ENCODE results near the gene LCP2.
"Not testable (repeated sequence)": the region's sequence is repeated elsewhere in the genome, so short reads cannot be mapped to it uniquely, and the experiment has no call there.

The LCP2 gene

DNA sequence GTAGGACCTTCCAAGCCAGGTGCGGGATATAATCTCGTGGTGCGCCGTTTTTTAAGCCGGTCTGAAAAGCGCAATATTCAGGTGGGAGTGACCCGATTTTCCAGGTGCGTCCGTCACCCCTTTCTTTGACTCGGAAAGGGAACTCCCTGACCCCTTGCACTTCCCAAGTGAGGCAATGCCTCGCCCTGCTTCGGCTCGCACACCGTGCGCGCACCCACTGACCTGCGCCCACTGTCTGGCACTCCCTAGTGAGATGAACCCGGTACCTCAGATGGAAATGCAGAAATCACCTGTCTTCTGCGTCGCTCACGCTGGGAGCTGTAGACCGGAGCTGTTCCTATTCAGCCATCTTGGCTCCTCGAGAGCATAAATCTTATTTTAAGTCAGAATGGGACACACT, 52.1 kb downstream of the LCP2 start:
- DNase-seq, result not testable (repeated sequence)

DNA sequence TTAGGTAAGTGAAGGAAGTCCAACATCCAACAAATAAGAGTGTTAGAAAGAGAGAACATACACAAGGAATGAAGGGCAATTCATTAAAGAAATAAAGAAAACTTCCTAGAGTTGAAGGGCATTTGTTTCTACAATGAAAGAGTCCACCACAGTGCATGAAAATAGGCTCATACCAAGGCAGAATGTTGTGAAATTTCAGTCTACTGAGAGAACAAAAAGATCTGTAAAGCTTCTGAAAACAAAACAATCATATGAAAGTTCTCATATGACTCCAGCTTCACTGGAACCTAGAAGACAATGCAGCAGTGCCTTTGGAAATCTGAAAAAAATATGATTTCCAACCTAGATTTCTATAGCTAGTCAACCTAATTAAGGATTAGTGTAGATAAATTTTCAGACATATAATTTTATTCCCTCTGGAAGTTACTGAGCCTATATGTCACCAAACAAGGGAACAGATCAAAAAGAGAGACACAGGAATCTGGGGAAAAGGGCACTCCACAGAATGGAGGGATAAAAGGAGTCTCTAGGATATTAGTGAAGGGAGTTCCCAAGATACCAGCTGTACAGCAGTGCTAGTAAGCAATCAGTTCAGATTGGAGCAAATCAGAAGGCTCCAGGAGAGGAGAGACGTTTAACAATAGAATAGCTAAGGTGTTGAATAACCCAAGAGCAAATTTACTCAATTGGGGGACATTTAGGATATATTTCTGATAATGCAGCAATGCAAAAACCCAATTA, 59.0 kb downstream of the LCP2 start:
- DNase-seq, result no peak

DNA sequence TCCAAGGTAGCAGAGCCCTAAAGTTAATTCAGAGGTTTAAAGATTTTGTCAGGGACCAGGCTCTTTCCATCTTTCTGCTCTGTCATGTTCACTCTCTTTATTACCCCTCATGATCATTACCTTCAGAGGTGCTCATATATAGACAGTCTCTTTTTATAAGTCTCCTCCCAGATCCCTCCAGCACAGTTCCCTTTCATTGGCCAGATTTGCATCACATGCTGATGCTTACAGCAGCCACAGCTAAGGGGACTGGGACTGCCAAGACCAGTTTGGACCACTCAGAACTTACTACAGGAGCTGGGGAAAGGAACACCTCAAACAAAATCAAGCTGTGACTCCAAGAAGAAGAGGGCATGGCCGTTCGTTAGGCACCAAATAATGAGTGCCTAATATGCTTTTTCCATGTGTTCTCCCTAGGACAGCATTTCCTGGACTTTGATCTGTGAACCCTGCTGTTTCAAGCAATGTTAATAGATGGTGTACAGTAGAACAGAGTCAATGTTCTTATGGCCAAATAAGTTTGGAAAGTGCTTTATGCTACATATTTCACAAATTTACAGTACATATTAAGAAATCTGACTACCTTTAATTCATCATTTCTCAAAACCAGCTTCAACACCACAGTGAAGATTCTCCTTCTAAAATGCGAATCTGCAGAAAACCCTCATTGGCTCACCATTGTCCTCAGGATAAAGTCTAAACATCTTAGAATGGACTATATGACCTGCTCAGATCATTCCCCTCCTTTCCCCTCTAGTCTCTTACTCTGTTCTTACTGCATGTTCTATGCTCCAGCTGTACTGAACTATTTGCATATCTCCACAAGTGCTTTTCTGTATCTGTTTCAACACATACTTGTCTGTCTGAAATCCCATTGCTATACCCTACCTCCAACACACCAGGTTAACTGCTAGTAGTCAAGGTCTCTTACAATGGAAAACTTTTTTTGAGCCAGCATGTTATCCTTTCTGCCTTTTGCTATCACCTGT, 61.4 kb downstream of the LCP2 start:
- no peak for DNase-seq

DNA sequence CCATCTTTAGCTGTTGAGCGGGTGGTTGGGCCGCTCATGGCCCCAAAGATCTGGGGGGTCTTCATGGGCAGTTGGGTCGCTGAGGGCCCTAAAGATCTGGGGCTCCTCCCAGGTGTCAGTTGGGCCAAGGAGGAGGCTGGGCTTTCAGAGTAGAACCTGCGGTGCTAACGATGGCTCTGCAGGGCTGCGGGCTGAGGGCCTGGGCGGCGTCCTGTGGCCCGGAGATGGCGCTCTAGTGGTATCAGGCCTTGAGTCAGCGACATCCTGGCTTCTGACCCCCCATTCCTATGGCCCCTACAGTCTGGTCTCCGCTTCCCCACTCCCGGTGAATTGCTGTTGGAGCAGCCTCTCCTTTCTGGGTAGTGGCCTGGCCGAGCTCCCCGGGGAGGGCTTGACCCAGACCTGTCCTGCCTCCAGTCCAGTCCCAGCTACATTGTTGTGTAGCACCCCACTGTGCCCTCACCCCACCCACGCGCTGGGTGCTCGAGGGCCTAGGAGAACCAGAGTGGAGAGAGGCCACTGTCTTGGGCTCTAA, 64.2 kb downstream of the LCP2 start:
- no peak for DNase-seq

DNA sequence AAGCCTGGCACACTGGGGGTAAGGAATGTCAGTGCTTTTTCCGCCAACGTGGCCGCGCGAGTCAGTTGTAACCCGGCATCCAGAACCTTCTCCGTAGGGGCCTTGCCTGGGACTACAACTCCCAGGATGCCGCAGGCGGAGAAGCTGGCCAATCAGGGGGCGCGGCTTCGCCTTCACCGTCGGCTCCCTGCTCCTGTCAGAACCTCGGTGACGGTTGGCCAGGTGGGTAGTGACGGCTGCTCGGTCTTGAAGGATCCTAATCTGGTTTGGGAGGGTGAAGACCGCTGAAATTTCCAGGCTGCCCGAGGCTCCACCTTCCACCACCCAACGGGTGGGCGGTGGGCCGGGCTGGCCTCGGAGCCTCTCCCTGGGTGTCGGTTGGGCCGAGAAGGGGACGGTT, 64.8 kb downstream of the LCP2 start, which contains the start of gene C5orf58:
C5orf58 (plus strand) TSS at position 200 of the 400 bp plus-strand sequence. CDS start 1,992 bp downstream, outside the sequence.
- DNase-seq, result no peak

- no peak for DNase-seq
Measured at GRCh38 chr5:170228762-170229435, 68.7 kb downstream of the LCP2 start.

- no peak for DNase-seq
Measured at GRCh38 chr5:170226661-170227060, 70.9 kb downstream of the LCP2 start.

DNA sequence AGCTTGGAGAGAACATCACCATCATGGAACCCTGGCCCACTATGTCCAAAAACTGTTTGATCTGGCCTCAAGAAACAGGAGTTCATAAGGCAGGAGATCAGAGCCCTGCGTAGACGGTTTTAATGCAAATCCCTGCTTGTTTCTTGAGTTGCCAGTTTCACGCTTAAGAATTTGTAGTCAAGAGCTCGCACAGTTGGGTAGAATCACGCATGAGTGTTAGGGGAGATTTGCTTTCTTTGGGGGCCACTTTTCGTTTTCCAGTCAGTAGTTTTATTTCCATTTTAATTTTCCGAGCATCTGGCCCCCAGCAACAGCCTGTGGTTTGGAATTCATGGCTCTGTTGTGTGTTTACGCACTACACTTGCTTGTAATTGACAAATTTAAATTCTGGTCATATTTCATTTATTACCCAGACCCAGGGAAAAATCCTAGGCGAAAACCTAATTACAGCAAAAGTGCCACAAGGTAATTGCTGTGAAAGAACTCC, 71.4 kb downstream of the LCP2 start:
- no peak for DNase-seq

DNA sequence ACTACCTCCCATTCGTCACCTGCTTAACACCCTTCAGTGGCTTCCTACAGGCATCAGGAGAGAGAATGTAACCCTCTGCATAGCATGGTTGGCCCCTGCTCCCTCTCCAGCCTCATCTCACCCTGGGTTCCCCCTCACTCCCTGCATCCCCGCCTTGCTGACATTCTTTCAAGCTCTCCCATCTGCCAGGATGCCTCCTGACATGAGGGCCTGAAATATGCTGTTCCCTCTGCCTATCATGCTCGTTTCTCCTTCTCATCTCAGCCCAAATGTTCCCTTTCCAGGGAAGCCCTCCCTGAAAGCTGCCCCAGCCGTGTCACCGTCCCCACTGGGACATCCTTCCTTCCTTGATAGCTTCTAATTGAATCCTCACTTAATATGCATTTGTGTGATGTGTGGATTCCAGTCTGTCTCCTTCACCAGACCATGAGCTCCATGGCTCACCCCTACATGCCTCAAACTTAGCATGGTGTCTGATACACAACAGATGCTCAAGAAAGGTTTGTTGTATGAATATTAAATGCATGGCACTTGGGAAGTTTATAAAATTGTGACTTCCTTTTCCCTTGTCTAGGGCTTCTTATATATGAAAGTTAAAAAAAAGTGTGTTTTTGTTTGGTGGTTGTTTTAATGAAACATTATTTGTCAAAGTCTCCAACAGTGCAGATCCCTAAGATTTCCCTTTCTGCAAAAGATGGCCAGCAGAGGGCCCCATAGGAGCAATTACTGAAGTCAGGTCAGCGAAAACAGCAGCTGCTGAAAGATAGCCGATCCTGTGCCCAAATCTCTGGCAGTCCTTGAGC, 72.0 kb downstream of the LCP2 start:
- peak; percentile 12 for DNase-seq

DNA sequence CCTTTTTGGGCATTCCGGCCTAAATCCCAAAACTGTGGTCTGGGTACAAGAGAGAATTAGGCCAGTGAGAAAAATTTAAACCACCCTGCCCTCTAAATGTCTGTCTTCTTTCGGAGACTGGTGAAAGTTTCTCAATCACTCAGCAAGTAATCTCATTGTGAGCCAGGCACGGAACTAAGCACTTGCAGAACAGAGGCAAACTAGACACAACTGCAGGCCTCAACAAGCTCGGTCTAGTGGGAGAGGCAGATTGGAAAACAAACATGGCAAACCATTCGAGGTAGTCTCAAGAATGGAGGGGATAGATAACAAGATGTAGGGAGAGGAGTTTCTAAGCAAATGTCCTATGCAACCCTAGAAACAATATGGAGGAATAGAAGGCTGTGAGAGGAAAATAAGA, 73.7 kb downstream of the LCP2 start:
- DNase-seq, result no peak

DNA sequence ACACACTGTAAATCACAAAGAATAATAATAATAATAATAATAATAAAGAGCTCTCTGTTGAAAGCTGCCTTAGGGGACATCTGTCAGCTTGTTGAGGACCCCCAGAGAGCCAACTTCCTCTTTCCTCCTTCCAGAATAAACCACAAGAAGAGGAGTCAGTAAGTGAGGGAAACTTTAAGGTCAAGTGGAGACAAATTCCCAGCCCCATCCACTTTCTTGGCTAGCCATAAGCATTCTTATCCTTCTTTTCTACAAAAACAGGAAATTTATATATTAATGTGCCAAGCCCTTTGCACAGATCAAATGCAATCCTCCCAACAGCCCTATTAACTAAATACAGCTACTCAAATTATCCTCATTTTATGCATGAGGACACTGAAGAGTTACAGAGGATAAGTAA, 74.2 kb downstream of the LCP2 start:
- no peak for DNase-seq

GRCh38 chr5:170221327-170221741, 76.2 kb downstream of the LCP2 start:
- DNase-seq, result no peak

GRCh38 chr5:170220191-170220590, 77.4 kb downstream of the LCP2 start:
- DNase-seq, result no peak

DNA sequence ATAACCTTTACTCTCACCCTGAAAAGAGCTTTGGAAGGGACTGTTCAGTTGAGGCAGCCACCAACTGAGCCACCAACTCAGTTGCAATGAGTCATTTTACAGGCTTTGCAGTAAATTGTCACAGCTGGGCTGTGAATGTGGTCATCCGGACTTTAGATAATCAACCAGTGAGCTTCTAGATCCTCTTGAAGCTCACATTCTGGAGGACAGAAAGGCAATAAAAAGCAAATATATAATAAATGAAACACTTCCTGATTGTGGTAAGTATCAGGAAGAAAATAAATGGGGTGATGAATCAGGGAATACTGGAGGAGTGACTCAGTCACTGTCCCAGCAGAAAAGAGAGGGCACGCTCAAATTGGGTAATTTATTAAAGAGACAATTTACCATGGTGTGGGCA, 78.0 kb downstream of the LCP2 start:
- no peak for DNase-seq

GRCh38 chr5:170218726-170219125, 78.9 kb downstream of the LCP2 start:
- DNase-seq, result no peak

DNA sequence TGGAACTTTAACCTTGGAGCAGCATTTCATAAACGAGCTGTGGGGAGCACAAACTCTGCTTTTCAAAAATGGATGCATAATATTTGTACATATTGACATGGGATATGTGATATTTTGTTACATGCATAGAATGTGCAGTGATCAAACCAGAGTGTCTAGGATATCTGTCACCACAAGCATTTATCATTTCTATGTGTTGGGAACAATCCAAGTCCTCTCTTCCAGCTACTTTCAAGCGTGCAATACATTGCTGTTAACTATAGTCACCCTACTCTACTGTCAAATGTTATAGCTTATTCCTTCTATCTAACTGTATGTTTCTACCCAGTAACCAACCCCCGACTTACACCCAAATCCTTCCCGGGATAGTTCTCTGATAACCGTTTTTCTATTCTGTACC, 79.7 kb downstream of the LCP2 start:
- no peak for DNase-seq

GRCh38 chr5:170216257-170216864, 81.2 kb downstream of the LCP2 start:
- peak; percentile 12 for DNase-seq

- DNase-seq, result no peak
Measured at GRCh38 chr5:170211575-170212334, 85.8 kb downstream of the LCP2 start.

DNA sequence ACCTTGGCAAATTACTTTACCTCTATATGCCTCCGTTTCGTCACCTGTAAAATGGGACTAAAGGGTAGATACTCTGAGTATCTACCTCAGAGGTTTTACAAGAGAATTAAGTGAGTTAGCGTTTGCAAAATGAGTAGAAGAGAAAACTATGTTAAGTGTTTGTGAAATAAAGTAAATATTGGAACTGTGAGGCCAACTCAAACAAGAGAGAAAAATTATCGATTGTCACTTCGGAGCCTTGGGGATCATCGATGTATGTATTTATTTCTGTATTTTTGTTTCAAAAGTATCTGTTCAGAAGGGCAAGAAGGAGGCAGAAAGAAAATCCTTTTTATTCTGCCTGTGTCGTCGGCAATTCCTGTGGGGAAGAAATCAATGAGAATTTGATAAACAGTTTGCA, 90.6 kb downstream of the LCP2 start:
- DNase-seq, result no peak

DNA sequence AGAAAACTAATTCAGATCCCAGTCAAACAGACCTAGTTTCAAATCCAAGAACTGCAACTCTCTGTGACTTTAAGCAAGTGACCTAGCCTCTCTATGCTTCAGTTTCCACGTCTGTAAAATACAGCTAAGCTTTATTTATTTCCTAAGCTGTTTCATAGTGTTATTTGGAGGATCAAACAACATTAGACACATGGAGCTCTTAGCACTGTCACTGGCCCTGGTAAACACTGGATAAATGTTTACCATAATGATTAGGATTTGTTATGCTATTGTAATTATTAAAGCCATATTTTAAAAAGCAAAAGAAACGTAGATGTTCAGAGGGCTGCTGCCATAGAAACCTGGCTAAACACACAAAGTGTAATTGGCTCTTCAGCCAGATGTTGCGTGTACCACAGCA, 91.4 kb downstream of the LCP2 start:
- no peak for DNase-seq

- DNase-seq, result no peak
Measured at GRCh38 chr5:170204202-170204601, 93.4 kb downstream of the LCP2 start.
